Uterus (tissue), 2 donors: Measurements from ENCODE around the gene KIF26B.

Experiments used
- CTCF ChIP-seq, 4 experiments: fragments of 200-600 bp in 2 of 4; fragments of 450-650 bp in 2 of 4; sonication (generic) in 2 of 4; IDR thresholded peaks; one replicate each; pipeline ENCODE4 v1.5.1; 2016 to 2019; ENCODE audit warnings: antibody characterized with exemption in 4 of 4, mild to moderate bottlenecking in 2 of 4, moderate library complexity in 1 of 4
- POLR2A ChIP-seq, 2 donors: fragments of 450-650 bp; IDR thresholded peaks; one replicate each; pipeline ENCODE4 v1.6.1; 2016; ENCODE audit warnings: antibody characterized with exemption in 2 of 2, mild to moderate bottlenecking in 1 of 2, moderate library complexity in 1 of 2

- TF ChIP-seq POLR2A (IDR thresholded peaks at IDR 0.05) (no peak), CTCF (IDR thresholded peaks at IDR 0.05) (no peak)
Measured at GRCh38 chr1:245345191-245345884, 190.6 kb downstream of the KIF26B start.
